Measurements from ENCODE around the gene TMEM204.

The TMEM204 gene

DNA sequence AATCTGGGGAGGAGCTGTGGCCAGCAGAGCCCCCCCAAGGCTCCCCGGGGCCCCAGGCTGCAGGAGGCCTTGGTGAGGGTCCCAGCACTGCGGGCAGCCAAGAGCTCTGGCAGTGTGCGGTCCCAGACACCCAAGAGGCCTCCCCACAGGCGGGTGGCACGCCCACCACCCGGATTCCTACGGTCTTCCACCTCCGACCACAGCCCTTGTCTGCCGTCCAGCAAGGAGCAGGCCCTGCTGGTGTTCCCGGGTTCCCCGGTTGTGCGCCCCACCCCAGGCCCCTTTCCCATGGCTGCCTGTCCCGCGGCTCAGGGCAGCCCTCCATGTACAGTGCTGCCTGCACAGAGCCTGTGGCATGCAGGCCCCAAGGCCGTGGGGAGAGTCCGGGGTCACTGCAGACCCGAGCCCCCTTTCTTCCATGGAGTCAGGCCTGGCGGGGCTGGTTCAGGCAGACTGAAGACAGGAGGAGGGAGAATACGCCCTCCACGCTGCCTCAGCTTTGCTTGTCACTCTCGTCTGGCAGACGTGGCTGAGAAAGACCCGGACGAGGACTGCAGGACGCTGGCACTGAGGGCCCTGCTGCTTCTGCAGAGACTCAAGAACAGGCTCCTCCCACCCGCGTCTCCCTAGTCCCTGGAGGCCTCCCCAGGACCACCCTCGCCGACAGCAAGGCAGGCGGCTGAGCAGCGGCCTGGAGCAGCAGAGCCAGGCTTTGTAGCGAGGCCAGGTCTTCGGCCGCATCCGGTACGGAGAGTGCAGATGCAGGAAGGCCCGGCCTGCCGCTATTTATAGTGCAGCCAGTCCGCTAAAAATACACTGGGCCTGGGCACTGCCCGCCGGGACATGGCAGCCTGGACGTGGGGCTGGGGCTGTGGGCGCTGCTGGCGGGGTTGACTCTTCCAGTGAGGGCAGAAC lies 23.9 kb upstream of the TMEM204 start:
- H3K4me3 ChIP-seq (ENCODE audit: control insufficient read depth, low read depth, low read length), result no peak overlapping the region

DNA sequence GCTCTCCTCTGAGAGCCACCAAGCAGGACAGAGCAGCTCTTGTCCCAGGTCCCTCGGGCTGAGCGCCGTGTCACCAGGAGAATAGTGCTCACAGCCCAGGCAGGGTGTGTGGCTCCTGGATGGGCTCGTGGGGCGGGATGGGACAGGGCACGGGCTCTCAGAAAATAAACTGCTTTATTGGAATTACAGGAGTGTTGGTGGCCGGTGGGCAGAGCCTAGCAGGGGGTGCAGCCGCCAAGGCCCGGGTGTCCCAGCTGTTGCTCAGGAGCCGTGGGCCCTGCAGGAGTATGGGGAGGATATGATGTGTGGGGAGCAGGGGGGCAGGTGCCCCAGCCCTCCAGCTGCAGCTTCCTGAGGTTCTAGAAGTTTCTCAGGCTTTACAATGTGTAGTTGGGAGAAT lies 23.2 kb upstream of the TMEM204 start:
- TF ChIP-seq CTCF (conservative IDR thresholded peaks at IDR 0.05; ENCODE audit: control insufficient read depth, insufficient read depth, low read depth, low read length), result no peak
- H3K4me3 ChIP-seq (ENCODE audit: control insufficient read depth, low read depth, low read length), result no peak overlapping the region
- no peak for DNase-seq (ENCODE audit: low read depth)

More for the DNA sequence above, 23.9 kb upstream of the TMEM204 start:
- no peak for TF ChIP-seq CTCF (conservative IDR thresholded peaks at IDR 0.05; ENCODE audit: control insufficient read depth, insufficient read depth, low read depth, low read length)
- DNase-seq (ENCODE audit: low read depth), result no peak

DNA sequence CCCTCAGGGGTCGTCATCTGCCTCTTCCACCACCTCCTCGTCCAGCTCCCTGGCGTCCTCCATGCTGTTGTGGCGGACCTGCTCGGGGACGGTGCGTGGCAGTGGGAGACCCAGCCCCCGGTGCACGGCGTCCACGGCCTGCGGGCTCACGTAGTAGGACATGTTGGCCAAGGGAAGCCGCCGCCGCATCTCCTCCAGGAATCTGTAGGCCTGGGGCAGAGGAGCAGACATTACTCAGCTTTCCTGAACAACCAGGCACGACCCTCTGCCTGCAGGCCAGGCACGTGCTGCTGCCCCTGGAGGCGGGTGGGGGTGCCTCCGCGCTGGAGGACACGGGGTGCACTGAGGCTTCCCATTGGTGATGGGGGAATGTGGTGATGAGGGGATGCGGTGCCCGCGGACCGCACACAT lies 22.5 kb upstream of the TMEM204 start:
- no peak for TF ChIP-seq CTCF (conservative IDR thresholded peaks at IDR 0.05; ENCODE audit: control insufficient read depth, insufficient read depth, low read depth, low read length)
- no peak for DNase-seq (ENCODE audit: low read depth)

DNA sequence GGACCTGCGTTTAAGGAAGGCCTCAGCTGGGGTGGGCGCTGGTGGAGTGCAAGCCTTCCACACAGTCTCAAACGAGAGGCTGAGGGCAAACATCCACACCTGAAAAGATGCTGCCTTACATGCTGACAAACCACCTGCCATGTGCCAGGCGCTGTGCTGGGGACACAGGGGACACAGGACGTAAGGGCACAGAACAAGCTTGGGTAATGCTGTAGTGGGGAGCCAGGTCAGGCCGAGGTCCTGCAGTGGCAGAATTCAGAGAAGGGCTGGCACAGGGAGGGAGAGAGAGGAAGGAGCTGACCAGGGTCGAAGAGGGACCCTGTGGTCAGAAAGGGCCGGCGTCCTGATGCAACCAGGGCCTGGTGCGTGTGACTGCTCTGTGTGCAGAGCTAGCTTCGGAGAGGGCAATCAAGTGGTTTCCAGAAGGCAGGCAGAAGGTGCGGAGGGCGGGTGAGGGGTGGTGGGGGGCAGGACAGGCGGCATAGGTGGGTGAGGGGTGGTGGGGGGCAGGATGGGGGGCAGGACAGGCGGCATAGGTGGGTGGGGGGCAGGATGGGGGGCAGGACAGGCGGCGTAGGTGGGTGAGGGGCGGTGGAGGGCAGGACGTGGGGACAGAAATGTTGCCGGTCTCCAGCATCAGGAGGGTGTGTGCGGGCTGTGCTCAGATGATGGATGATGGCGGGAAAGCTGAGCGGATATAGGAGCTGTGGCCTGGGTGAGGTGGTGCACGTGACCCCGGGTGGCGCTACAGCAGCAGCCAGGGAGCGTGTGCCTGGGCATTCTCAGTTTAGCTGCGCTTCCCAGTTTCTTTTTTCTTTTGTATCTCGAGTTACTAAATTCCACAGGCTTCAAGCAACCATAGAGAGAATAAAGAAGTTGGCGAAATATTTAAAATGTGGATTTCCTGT lies 21.6 kb upstream of the TMEM204 start:
- H3K4me3 ChIP-seq (ENCODE audit: control insufficient read depth, low read depth, low read length), result no peak overlapping the region
- TF ChIP-seq CTCF (conservative IDR thresholded peaks at IDR 0.05; ENCODE audit: control insufficient read depth, insufficient read depth, low read depth, low read length), result no peak
- no peak for DNase-seq (ENCODE audit: low read depth)

More for the DNA sequence above, 22.5 kb upstream of the TMEM204 start:
- no peak overlapping the region for H3K4me3 ChIP-seq (ENCODE audit: control insufficient read depth, low read depth, low read length)

DNA sequence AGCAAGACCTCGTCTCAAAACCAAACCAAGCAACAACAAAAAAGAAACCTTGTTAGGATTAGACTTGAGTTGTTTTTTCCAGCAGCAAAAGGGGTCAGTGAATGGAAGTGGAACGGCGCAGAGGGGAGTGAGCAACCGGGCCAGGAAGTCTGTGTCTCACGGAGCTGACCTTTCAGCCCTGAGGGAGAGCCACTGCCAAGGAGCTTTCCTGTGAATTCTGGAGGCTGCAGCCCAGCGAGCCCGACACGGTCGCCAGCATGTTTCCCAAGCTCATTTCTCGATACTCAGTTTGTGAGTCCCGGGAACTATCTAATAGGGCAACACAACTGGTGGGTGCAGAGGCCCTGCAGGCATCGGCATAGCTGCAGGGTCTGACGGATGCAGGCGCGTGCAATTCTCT lies 20.7 kb upstream of the TMEM204 start:
- DNase-seq (ENCODE audit: low read depth), result no peak
- no peak for TF ChIP-seq CTCF (conservative IDR thresholded peaks at IDR 0.05; ENCODE audit: control insufficient read depth, insufficient read depth, low read depth, low read length)
- H3K4me3 ChIP-seq (ENCODE audit: control insufficient read depth, low read depth, low read length), result no peak overlapping the region

GRCh38 chr16:1514507-1514906 lies 19.0 kb upstream of the TMEM204 start:
- DNase-seq (ENCODE audit: low read depth), result no peak
- TF ChIP-seq CTCF (conservative IDR thresholded peaks at IDR 0.05; ENCODE audit: control insufficient read depth, insufficient read depth, low read depth, low read length), result no peak
- no peak overlapping the region for H3K4me3 ChIP-seq (ENCODE audit: control insufficient read depth, low read depth, low read length)
